ENCODE measurements around the gene VSTM4.

VSTM4 gene

DNA sequence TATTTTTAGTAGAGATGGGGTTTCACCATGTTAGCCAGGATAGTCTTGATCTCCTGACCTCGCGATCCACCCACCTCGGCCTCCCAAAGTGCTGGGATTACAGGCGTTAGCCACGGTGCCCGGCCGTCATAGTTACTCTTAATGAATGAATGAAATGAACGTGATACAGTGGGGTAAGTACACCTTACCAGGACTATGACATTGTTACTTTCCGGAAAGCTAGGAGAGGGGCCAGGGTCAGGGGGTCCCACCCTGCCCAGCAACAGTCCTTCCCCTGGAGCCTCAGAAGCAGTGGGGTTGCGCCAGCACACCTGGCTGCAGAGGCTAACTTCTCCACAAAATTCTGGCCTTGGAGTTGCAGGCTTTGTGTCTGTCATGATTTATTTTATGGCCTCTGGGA lies 21.4 kb downstream of the VSTM4 start:
- no peak for DNase-seq (ENCODE audit: low read depth in 2 of 2, low spot score in 1 of 2)

DNA sequence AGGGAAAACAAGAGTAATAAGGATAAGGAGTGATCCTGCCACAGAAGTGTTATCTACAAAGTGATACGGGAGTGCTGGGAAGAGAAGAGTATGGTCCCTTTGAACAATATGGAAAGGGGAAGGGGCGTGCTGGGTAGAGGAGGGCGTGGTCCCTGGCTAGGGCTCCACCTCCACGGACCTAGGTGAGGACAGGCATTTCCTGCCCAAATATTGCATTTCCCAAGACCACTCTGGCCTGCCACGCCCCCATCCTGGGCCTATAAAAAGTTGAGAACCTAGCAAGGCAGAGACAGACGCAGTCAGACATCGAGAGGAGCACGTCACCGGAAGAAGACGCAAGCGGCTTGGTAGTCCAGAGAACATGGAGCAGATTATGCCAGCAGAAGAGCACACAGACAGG lies 22.8 kb downstream of the VSTM4 start:
- no peak for DNase-seq (ENCODE audit: low read depth in 2 of 2, low spot score in 1 of 2)

DNA sequence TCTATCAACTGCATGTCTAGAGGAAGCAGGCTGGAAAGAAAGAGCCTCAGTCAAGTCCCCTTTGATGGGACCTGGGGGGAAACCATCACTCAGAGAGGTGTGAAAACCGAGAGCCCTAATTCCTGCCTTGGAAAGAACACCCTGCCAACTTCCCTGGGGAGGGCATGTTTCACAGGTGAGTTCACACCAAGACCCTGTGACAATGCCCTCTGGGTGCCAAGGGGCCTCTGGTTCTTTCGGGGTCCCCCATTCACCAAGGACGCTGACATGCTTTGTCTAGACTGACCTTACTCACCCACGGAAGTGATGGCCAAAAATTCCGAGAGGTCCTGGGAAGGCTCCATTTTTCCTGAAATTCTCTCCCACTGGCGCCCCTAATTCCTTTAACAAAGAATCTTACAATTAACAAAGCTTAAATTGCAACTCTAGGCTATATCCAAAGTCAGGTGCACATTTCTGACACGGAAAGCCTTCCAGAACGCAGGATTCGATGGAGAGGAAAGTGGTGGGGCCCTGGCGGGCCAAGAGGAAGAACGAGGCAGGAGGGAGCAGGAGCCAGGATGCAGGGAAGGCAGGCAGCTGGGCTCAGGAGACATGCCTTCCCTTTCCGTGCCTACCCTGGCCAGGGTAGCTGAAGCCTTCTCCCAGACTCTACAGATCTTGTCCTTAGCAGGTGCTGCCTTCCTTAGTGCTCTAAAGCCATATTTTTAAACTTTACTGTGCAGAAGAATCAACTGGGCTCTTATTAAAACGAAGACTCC lies 23.7 kb downstream of the VSTM4 start:
- DNase-seq (ENCODE audit: low read depth in 2 of 2, low spot score in 1 of 2), result no peak

DNA sequence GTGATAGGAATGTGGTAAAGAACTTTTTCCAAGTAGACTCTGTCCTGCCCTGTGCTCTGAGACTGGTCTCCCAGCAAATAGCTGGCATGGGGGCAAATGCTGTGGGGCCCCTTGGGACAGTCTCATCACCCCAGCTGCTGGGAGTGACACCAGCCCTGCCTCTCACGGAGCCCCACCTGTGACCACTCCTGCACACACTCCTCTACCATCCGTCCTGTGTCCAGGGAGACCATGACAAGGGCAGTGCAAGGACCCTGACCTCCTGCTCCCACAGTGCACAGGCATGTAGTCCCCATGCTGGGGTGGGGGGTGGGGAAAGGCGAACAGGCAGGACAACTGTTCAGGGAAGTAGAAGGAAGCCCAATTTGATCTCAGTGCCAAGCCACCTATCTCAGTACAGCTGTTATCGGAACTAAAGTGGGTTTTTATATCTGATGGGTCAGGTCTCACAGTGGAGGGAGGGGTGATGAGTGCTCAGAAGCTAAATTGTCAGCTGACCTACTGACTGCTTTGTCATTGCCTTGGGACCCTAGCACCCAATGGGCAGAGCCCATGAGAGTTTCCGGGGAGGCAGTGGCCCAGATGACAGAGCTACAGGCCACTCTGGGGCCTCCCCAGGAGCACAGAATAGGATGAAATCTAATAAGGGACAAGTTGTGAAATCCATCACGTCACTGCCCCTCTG lies 24.5 kb downstream of the VSTM4 start:
- no peak for DNase-seq (ENCODE audit: low read depth in 2 of 2, low spot score in 1 of 2)

DNA sequence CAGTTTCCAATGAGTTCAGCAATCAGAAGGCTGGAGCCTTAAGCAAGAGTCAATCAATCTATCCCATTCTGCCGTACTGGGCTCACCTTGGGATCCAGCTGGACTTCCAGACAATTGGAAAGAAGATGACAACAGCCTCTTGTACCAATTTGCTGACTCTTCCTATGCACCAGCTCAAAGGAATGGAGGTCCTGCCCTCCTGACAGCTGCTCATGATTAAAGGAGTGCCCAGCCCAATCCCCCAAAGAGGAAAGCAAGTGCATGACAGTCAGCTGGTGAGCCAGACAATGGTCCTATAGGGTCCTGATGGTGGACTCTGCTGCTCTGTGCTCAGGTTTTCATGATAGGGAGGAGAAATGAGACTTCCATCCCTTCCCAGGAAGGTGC lies 25.1 kb downstream of the VSTM4 start:
- DNase-seq (ENCODE audit: low read depth in 2 of 2, low spot score in 1 of 2), result no peak

DNA sequence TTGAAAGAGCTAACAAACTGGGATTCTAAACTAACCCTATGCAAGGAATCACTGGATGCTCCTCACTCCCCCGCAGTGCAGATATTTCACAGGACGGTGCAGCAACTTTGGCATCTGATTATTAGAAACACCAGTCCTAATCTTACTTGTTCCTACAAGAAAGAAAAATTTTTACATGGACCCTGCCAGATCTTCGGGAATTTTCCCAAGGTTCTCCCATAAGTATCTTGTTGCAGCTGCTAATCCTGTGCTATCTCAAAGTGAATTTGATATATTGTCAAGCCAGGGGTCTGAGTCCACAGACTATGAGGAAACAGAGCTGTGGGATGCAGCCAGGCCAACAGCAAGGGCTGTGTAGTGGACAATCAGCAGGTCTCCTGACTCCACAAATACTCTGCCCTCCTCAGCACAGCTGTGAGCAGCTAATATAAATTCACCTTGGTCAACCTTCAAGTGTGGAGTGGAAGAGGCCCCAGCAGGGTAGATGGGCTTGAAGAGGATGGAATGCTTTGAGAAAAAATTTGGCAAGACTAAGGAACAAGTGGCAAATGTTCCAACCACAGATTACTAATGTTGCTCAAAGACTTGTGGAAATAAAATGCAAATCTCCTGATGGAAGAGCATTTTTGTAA lies 25.6 kb downstream of the VSTM4 start:
- DNase-seq (ENCODE audit: low read depth in 2 of 2, low spot score in 1 of 2), result no peak

DNA sequence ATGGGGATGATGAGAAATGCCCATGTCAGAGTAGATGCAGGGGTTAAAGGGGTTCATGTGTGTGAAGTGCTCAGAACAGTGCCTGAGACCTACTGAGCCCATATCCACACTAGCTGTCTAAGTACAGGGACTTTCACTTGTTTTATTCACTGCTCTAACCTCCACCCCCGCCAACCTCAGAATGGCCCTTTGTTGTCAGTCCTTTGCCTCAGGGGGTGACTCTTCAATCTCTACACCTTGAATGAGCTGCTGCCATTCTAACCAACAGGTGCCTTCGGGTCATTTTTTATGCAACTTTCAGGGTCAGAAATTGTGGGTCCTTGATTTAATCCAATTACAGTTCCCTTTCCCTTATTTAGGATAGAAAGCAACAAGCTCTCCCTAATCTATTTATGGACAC lies 26.2 kb downstream of the VSTM4 start:
- no peak for DNase-seq (ENCODE audit: low read depth in 2 of 2, low spot score in 1 of 2)

DNA sequence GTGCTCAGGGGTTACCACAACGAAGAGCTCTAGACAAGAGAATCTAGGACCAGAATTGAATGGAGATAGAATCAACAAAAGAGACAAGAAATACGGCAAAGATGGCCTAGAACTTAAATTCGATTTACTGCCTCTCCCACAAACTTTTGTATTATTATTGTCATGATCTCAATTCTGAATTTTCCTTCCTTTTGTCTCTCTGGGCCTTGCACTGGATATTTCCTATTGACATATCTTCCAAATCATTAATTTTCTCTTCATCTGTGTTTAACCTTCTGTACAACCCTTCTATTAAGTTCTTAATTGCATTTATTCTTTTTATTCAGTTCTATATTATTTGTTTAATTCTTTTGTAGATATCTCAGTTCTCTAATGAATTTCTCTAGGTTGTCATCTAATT lies 28.4 kb downstream of the VSTM4 start:
- no peak for DNase-seq (ENCODE audit: low read depth in 2 of 2, low spot score in 1 of 2)

DNA sequence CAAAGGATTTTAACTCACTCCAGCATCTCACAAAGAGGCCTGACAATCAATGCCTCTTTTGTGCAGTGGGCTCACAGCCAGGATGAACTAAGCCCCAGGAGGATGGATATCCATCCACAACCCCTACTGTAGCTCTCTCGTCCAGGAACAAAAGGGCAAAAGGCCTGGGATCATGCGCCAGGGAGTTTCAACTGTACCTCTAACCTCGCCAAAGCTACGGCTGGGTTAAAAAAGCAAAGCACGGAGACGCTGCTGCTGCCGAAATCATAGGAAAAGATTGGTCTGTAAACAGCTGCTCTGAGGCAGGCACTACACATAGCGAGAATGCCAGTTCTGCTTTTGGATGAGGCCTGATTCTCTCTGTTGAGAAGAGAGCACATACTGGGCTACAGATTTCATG lies 32.1 kb downstream of the VSTM4 start:
- DNase-seq (ENCODE audit: low read depth in 2 of 2, low spot score in 1 of 2), result no peak

DNA sequence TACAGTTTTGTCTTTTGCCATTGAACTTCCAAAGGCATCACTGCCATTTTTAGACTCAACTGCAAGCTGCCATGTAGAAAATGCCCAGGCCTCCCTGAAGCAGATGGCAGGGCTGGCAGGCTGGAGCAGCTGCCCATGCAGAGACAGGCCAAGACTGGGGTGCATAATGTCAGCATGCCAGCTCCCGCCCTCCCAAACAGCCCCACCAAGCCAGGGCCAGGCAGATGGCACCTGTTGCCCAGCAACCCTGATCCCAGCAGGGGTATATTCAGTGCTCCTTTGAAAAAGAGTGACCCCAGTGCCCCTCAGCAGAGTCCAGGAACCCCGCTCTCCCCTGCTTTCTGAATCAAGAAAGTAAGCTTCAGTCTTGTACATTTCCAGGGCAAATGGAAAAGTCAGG lies 32.6 kb downstream of the VSTM4 start:
- DNase-seq (ENCODE audit: low read depth in 2 of 2, low spot score in 1 of 2), result no peak

DNA sequence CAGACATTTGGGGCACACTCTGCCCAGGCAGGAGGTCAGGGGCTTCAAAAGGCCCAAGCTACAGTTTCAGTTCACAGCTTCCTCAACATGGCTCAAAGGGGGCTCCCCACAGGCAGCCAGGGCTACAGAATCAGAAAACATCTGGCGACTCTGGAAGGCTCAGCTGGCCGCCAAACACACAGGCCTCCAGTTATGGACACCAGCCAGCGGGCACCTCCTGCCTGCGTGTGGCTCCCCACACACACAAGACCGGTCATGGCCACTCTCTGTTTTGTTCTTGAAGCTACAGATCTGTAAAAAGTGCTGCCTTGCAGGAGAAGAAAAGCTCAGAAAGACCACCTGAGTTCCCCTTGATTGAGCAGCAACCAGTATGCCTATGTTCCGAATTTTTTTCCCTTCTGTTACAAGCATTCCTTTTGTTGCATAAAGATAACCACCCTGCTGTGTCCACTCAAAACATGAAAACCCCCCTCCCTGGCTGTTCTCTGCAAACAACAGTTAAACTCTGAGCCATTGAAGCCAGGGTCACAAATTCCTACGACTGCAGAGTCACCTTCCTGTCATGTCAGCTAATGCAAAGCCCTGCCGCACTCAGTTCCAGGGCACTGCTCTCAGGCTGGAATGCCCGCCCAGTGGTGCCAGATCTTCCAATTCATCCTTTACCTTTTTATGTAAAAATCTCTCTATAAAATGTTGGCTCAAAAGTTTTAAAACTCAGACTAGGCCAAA lies 33.6 kb downstream of the VSTM4 start:
- no peak for DNase-seq (ENCODE audit: low read depth in 2 of 2, low spot score in 1 of 2)

DNA sequence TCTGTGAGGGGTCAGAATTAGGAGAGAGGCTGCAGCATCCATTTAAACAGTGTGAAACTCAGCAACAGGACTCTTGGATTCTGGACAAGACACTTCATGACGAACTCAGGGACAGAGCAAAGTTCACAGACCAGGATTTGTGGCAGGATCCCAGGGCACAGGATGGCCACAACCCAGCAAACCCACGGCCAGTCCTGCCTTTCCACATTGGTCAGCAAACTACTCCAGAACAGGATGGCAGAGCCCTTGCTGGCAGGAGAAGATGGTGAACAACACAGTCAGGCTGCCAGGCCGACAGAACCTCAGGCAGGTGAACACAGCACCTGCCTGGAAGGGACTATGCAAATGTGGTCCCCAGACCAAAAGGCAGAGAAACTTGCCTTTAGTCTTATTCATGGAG lies 34.4 kb downstream of the VSTM4 start:
- DNase-seq (ENCODE audit: low read depth in 2 of 2, low spot score in 1 of 2), result no peak

DNA sequence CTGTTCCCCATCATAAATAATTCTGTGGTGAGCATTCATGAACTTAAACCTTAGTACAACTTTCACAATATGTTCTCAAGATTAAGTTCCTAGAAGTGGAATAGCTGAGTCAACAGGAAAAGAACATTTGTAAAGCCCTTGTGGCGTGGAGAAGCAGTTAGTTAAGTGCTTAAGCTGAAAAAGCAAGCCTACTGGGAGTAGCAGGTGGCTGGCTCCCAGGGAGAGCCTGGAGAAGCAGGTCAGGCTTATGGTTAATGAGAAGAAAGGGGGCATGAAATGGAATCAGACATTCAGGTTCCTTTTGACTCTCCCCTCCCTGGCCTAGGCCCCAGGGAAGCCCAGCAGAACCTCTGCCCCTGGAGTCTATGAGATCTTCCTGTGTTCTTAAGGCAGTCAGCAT lies 35.3 kb downstream of the VSTM4 start:
- DNase-seq (ENCODE audit: low read depth in 2 of 2, low spot score in 1 of 2), result no peak

DNA sequence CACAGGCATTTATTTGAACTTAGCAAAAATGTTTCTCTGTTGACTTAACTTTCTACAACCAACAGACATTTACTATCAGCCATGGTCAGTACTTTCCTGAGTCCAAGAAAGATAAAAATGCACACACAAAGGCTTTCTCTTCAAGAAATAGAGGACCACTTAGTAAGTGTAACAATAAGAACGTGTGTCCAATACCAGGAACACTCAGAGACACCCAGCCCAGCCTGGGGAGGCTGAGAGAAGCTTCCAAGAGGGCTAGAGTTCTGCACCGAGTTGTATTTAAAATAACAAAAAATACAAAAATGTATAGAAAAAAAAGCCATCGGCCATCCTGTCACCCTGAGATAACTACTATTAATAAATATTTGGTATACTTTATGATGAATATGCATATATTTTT lies 35.8 kb downstream of the VSTM4 start:
- DNase-seq (ENCODE audit: low read depth in 2 of 2, low spot score in 1 of 2), result no peak

DNA sequence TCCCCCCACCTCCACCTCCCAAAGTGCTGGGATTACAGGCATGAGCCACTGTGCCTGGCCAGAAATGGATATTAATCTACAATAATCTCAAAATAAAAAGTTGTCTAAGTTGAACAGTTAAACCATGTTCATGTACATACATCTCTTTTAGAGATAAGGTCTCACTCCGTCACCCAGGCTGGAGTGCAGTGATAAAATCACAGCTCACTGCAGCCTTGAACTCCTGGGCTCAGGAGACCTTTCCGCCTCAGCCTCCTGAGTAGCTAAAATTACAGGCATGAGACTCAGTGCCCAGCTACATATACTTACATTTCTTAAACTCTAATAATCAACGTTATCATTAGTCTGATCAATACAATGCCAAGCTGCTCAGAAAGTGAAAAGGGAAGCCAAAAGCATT lies 36.2 kb downstream of the VSTM4 start:
- no peak for DNase-seq (ENCODE audit: low read depth in 2 of 2, low spot score in 1 of 2)

DNA sequence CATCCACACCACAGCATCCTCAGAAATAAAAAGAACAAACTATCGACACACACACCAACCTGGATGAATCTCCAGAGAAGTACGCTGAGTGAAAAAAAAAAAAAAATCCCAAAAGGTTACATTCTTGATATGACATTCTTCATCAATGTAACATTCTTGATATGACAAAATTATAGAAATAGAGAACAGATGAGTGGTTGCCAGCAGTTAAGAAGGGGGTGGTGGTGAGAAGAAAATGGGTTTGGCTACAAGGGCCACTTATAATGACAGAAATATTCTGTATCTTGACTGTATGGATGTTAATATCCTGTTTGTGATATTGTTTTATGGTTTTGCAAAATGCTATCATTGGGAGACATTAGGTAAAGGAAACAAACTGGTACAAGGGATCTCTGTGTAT lies 36.9 kb downstream of the VSTM4 start:
- no peak for DNase-seq (ENCODE audit: low read depth in 2 of 2, low spot score in 1 of 2)

DNA sequence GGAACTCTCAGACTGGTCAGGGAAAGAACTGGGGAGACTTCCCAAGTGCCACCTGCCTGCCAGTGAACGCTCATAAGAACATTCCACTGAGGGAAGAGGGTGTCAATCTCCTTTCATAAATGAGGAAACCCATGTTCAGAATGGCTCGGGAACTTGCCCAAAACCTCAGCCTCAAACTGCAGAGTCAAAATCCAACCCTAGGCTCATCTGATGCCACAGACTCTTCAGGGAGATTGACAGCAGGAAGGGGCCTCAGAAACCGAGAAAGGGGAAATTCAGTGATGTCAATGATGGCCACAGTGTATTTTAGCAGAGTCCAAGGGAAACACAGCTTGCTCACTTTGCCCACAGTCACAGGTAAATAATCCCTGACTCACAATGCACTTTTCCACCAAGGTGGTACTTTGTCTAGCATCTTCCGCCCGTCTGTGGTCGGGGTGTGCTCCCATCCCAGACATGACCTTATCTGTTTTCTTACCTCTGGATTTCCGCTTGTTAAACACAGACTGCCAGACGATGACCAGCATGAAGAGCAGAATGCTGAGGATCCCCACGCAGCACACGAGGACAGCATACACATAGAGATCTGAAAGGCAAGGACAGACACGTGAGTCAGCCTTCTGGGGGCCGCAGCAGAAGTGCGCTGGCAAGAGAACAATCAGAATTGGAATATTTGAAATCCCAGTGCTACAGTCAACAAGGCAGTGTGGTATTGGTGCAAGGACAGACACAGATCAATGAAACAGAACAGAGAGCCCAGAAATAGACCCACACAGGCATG lies 38.4 kb downstream of the VSTM4 start:
- no peak for DNase-seq (ENCODE audit: low read depth in 2 of 2, low spot score in 1 of 2)

DNA sequence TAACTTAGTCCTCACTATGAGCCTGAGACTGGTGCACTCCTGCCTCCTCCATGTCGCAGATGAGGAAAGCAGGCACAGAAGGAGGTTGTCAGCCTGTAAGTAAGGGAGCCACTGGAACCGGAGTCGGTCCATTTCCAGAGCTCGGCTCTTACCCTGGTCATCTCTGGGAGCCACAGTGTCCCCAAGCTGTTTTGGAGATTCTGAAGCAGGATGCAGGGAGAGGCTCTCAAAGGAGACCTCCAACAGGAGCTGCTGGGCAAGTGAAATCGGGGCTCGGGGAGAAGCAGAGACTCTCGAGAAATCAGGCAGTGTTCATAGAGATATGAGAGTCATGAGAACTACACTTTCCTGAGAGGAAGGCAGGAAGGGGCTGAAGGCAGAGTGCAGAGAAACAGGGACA lies 39.0 kb downstream of the VSTM4 start:
- no peak for DNase-seq (ENCODE audit: low read depth in 2 of 2, low spot score in 1 of 2)

DNA sequence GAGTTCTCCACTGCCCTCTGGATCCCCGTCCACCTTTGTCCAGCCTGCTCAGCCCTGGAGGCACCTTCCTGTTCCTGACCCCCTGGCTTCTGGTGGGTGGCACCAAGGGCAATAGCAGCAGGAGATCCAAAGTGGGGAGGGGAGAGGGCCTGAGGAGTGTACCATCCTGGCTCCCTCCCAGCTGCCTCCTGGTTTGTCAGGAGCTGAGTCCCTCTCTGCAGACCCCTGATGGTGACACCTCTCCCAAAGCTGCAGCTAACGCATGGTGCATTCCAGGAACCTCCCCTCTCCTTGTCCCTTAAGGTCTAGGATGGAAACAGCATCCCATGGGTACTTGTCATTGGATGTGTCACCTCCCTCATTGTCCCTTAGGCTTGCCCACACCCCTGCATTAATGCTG lies 39.6 kb downstream of the VSTM4 start:
- DNase-seq (ENCODE audit: low read depth in 2 of 2, low spot score in 1 of 2), result no peak

DNA sequence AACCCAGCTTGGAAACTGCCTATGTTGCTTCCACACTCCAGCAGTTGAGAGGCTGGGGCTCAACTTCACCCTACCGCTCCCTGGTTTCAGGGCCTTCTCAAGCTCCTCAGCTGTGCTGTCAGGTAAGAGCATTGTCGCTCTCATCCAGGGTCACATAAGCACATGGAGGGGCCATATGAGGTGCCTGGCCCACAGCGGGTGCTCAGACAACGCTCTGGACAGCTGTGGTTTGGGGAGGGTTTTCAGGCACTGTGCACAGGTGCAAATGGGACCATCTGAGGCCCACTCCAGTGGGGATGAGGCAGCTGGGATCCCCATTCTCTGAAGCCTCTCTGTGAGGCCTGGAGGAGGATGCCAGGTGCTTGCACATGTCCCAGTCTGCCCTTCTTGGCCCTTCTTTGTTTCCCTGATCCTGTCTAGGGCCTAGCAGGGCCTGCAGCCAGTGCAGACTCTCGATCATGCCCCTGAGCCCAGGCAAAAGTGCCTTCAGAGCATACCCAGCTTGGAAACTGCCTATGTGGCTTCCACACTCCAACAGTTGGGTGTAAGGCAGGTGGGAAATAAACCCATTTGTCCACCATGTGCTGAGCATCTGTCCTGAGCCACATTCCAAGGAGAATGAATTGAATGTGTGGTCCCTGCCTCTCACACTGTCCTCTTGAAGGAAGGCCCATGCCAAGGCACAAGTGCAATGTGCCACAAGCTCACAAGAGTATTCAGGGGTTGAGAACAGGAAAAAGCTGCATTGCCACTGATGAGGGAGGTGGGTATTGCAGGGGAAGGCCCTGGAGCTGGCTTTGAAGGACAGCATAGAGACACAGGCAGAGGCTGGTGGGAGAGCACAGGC lies 40.3 kb downstream of the VSTM4 start:
- DNase-seq (ENCODE audit: low read depth in 2 of 2, low spot score in 1 of 2), result no peak

Measured in stimulated activated CD8-positive, alpha-beta memory T cell treated with anti-CD3 and anti-CD28 coated beads, Interleukin-4, amount 100 ng/mL, for 4 hours (primary cell).